MM.1S (cell line): ENCODE measurements around the gene EIF4EBP3.

Experiments used
- CTCF ChIP-seq: fragments of 300-600 bp; sonication (generic); IDR thresholded peaks from 2 replicates; pipeline ENCODE4 v1.5.1; 2016; ENCODE audit warnings: antibody characterized with exemption, low read length, mixed read lengths
- EZH2 ChIP-seq: fragments of 300-600 bp; sonication (generic); optimal IDR thresholded peaks from 2 replicates; pipeline ENCODE3; 2017; ENCODE audit warnings: low read depth, mild to moderate bottlenecking, antibody characterized with exemption, low read length, mixed read lengths

GRCh38 chr5:140558542-140558941 lies 11.1 kb downstream of the EIF4EBP3 start:
- TF ChIP-seq CTCF (no peak), EZH2 (no peak)
